Liver (tissue), 9 donors: ENCODE data around the gene C18orf32. TPM values are rescaled to one million over a fixed set of nuclear protein-coding genes. Genes with fewer than 3 reads are reported as not detected.

Source experiments
- DNase-seq: peaks from one replicate; pipeline ENCODE4 v3.0.0-alpha.2; 2017; ENCODE audit warnings: low spot score
- H3K27ac ChIP-seq, 2 donors: one replicate each; pipeline ENCODE4 v1.7.0; 2013; ENCODE audit warnings: inconsistent platforms in 2 of 2, low read length in 2 of 2, control low read depth in 1 of 2, low read depth in 1 of 2, mild to moderate bottlenecking in 1 of 2
- H3K27me3 ChIP-seq, 4 donors: one replicate each; pipeline versions ENCODE4 v1.6.1 to v1.7.0; 2013; ENCODE audit warnings: low read length in 3 of 4, inconsistent platforms in 1 of 4, mild to moderate bottlenecking in 1 of 4, moderate library complexity in 1 of 4; ENCODE audit not compliant: control insufficient read depth in 4 of 4, insufficient read depth in 4 of 4
- H3K36me3 ChIP-seq, 4 donors: one replicate each; pipeline versions ENCODE4 v1.6.1 to v1.7.0; 2013; ENCODE audit warnings: low read length in 3 of 4, mild to moderate bottlenecking in 3 of 4, low read depth in 1 of 4, moderate library complexity in 1 of 4; ENCODE audit not compliant: control insufficient read depth in 4 of 4, insufficient read depth in 3 of 4
- H3K4me1 ChIP-seq, 4 donors: one replicate each; pipeline versions ENCODE4 v1.6.1 to v1.7.0; 2013; ENCODE audit warnings: low read length in 3 of 4, mild to moderate bottlenecking in 3 of 4, moderate library complexity in 1 of 4; ENCODE audit not compliant: control insufficient read depth in 4 of 4, insufficient read depth in 4 of 4
- H3K4me3 ChIP-seq, 3 donors: one replicate each; pipeline versions ENCODE4 v1.6.1 to v1.7.0; 2013; ENCODE audit warnings: low read length in 3 of 3, control low read depth in 1 of 3, low read depth in 1 of 3, mild to moderate bottlenecking in 1 of 3
- H3K9ac ChIP-seq, 2 donors: one replicate each; pipeline ENCODE4 v1.7.0; 2013; ENCODE audit warnings: low read length in 2 of 2, mild to moderate bottlenecking in 2 of 2, moderate library complexity in 2 of 2, control low read depth in 1 of 2, low read depth in 1 of 2
- H3K9me3 ChIP-seq, 4 donors: one replicate each; pipeline versions ENCODE4 v1.6.1 to v1.7.0; 2013; ENCODE audit warnings: low read length in 3 of 4; ENCODE audit not compliant: control insufficient read depth in 4 of 4
- EGR1 ChIP-seq, 2 donors: IDR thresholded peaks; 2 replicates each; pipeline ENCODE4 v1.6.1; 2016 to 2018; ENCODE audit warnings: antibody characterized with exemption in 2 of 2, low read depth in 2 of 2
- FOXA1 ChIP-seq: IDR thresholded peaks from 2 replicates; pipeline ENCODE4 v1.6.1; 2016; ENCODE audit warnings: antibody characterized with exemption
- FOXA2 ChIP-seq: IDR thresholded peaks from 2 replicates; pipeline ENCODE4 v1.6.1; 2016; ENCODE audit warnings: antibody characterized with exemption
- GABPA ChIP-seq, 2 donors: IDR thresholded peaks in 1 of 2; conservative IDR thresholded peaks in 1 of 2; 2 replicates each; pipeline ENCODE4 v1.6.1; 2016; ENCODE audit warnings: antibody characterized with exemption in 2 of 2, mild to moderate bottlenecking in 1 of 2, moderate library complexity in 1 of 2
- HNF4A ChIP-seq, 2 donors: conservative IDR thresholded peaks; 2 replicates each; pipeline ENCODE4 v1.6.1; 2016; ENCODE audit warnings: antibody characterized with exemption in 2 of 2, mild to moderate bottlenecking in 2 of 2
- HNF4G ChIP-seq: IDR thresholded peaks from 2 replicates; pipeline ENCODE4 v1.6.1; 2016; ENCODE audit warnings: antibody characterized with exemption
- JUND ChIP-seq, 2 donors: IDR thresholded peaks; 2 replicates each; pipeline ENCODE4 v1.6.1; 2016; ENCODE audit warnings: antibody characterized with exemption in 2 of 2
- MAX ChIP-seq: IDR thresholded peaks from 2 replicates; pipeline ENCODE4 v1.6.1; 2016; ENCODE audit warnings: antibody characterized with exemption
- NR2F2 ChIP-seq: IDR thresholded peaks from 2 replicates; pipeline ENCODE4 v1.6.1; 2016; ENCODE audit warnings: antibody characterized with exemption
- RAD21 ChIP-seq, 2 donors: IDR thresholded peaks; 2 replicates each; pipeline ENCODE4 v1.6.1; 2016; ENCODE audit warnings: antibody characterized with exemption in 2 of 2, mild to moderate bottlenecking in 2 of 2
- RXRA ChIP-seq, 2 donors: IDR thresholded peaks; 2 replicates each; pipeline ENCODE4 v1.6.1; 2017 to 2018; ENCODE audit warnings: antibody characterized with exemption in 2 of 2, mild to moderate bottlenecking in 1 of 2
- SP1 ChIP-seq: IDR thresholded peaks from 2 replicates; pipeline ENCODE4 v1.6.1; 2018; ENCODE audit warnings: antibody characterized with exemption, mild to moderate bottlenecking
- TAF1 ChIP-seq: conservative IDR thresholded peaks from 2 replicates; pipeline ENCODE4 v1.6.1; 2016; ENCODE audit warnings: antibody characterized with exemption, mild to moderate bottlenecking
- YY1 ChIP-seq: IDR thresholded peaks from 2 replicates; pipeline ENCODE4 v1.6.1; 2016; ENCODE audit warnings: antibody characterized with exemption, mild to moderate bottlenecking
- ZBTB33 ChIP-seq: IDR thresholded peaks from 2 replicates; pipeline ENCODE4 v1.6.1; 2016; ENCODE audit warnings: antibody characterized with exemption
- WGBS: extraction: QIAGEN DNeasy Blood & Tissue Kit; methylation state at CpG from one replicate; pipeline ENCODE4 v1.1.7; 2013; 5-methylcytosine and 5-hydroxymethylcytosine counted together
- polyA plus RNA-seq, 2 donors: library from polyadenylated mRNA; stranded (reverse) in 1 of 2; unstranded in 1 of 2; fragments of 200-250 nt in 1 of 2; fragments of >200 nt in 1 of 2; fragmentation: Nextera tagmentation in 1 of 2; extraction: Ambion mirVana in 1 of 2; gene quantifications; one replicate each; pipeline versions ENCODE4 v1.2.1 to v1.2.3, GENCODE V29; 2013 to 2015
- total RNA-seq, 2 donors: library from RNA; depleted of rRNA; stranded (reverse); fragments of >200 nt; gene quantifications; one replicate each; pipeline ENCODE4 v1.2.3, GENCODE V29; 2014
- TF ChIP-seq, protein P1 (sequence below): IDR thresholded peaks from 2 replicates; pipeline ENCODE4 v1.6.1; 2016; ENCODE audit warnings: antibody characterized with exemption
- TF ChIP-seq, protein P2 (sequence below): IDR thresholded peaks from 2 replicates; pipeline ENCODE4 v1.6.1; 2016; ENCODE audit warnings: antibody characterized with exemption, mild to moderate bottlenecking
- TF ChIP-seq, protein P3 (sequence below): fragments of 150-350 bp; IDR thresholded peaks from 2 replicates; pipeline ENCODE4 v1.5.1; 2017; ENCODE audit warnings: improper control_type of control experiment, low read depth, low read length; ENCODE audit not compliant: missing input control
- donor health status: healthy.
- donor health status: healthy.
- donor health status: healthy.
- donor health status: healthy.
- donor health status: healthy.

The C18orf32 gene
- total and polyA plus RNA-seq, 4 donors: 12.4 to 63.2 (median 29.8) TPM

- no peaks in the 10 kb centered on the region for H3K9me3 ChIP-seq
- no peak for DNase-seq
- H3K9ac ChIP-seq: no peak overlapping the region
- TF ChIP-seq, protein P1, sequence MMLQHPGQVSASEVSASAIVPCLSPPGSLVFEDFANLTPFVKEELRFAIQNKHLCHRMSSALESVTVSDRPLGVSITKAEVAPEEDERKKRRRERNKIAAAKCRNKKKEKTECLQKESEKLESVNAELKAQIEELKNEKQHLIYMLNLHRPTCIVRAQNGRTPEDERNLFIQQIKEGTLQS: no peak
- TF ChIP-seq GABPA (IDR thresholded peaks at IDR 0.05 in 1 of 2, conservative IDR thresholded peaks at IDR 0.05 in 1 of 2): no peak
- TF ChIP-seq RAD21 (IDR thresholded peaks at IDR 0.05): no peak
- no peak for TF ChIP-seq JUND (IDR thresholded peaks at IDR 0.05)
- TF ChIP-seq HNF4A (conservative IDR thresholded peaks at IDR 0.05): no peak
- no peak for TF ChIP-seq EGR1 (IDR thresholded peaks at IDR 0.05; ENCODE audit: low read depth in 2 of 2)
- no peak for TF ChIP-seq FOXA1
- no peak for TF ChIP-seq MAX
- no peak for TF ChIP-seq FOXA2
- no peak for TF ChIP-seq ZBTB33
- TF ChIP-seq SP1: no peak
- TF ChIP-seq, protein P2, sequence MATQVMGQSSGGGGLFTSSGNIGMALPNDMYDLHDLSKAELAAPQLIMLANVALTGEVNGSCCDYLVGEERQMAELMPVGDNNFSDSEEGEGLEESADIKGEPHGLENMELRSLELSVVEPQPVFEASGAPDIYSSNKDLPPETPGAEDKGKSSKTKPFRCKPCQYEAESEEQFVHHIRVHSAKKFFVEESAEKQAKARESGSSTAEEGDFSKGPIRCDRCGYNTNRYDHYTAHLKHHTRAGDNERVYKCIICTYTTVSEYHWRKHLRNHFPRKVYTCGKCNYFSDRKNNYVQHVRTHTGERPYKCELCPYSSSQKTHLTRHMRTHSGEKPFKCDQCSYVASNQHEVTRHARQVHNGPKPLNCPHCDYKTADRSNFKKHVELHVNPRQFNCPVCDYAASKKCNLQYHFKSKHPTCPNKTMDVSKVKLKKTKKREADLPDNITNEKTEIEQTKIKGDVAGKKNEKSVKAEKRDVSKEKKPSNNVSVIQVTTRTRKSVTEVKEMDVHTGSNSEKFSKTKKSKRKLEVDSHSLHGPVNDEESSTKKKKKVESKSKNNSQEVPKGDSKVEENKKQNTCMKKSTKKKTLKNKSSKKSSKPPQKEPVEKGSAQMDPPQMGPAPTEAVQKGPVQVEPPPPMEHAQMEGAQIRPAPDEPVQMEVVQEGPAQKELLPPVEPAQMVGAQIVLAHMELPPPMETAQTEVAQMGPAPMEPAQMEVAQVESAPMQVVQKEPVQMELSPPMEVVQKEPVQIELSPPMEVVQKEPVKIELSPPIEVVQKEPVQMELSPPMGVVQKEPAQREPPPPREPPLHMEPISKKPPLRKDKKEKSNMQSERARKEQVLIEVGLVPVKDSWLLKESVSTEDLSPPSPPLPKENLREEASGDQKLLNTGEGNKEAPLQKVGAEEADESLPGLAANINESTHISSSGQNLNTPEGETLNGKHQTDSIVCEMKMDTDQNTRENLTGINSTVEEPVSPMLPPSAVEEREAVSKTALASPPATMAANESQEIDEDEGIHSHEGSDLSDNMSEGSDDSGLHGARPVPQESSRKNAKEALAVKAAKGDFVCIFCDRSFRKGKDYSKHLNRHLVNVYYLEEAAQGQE: no peak
- no peak for TF ChIP-seq TAF1
- TF ChIP-seq RXRA (IDR thresholded peaks at IDR 0.05): no peak
- TF ChIP-seq HNF4G: no peak
- TF ChIP-seq, protein P3, sequence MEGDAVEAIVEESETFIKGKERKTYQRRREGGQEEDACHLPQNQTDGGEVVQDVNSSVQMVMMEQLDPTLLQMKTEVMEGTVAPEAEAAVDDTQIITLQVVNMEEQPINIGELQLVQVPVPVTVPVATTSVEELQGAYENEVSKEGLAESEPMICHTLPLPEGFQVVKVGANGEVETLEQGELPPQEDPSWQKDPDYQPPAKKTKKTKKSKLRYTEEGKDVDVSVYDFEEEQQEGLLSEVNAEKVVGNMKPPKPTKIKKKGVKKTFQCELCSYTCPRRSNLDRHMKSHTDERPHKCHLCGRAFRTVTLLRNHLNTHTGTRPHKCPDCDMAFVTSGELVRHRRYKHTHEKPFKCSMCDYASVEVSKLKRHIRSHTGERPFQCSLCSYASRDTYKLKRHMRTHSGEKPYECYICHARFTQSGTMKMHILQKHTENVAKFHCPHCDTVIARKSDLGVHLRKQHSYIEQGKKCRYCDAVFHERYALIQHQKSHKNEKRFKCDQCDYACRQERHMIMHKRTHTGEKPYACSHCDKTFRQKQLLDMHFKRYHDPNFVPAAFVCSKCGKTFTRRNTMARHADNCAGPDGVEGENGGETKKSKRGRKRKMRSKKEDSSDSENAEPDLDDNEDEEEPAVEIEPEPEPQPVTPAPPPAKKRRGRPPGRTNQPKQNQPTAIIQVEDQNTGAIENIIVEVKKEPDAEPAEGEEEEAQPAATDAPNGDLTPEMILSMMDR: no peak
- TF ChIP-seq YY1: no peak
- no peak for TF ChIP-seq NR2F2
- no peak overlapping the region for H3K4me3 ChIP-seq
- no peak overlapping the region for H3K27ac ChIP-seq
- no peaks in the 10 kb centered on the region for H3K27me3 ChIP-seq
- 63% methylated on average over 2 of the region's 2 CpGs for WGBS
- H3K36me3 ChIP-seq: peaks cover 0 to 8% (median 3%) of the 10 kb centered on the region in 4 donors
- H3K4me1 ChIP-seq: peaks cover 0 to 10% (median 6%) of the 10 kb centered on the region in 4 donors
These were observed 8.4 kb upstream of the C18orf32 start for GRCh38 chr18:49495480-49495879.
